ENCODE measurements around the gene PTCH1.

- no peak for TF ChIP-seq MAX (IDR thresholded peaks at IDR 0.05; ENCODE audit: low read depth)
- TF ChIP-seq CHD2 (IDR thresholded peaks at IDR 0.05; ENCODE audit: low read length, partially characterized antibody) = no peak
- TF ChIP-seq CTCF (IDR thresholded peaks at IDR 0.05) = no peak
- no peak for TF ChIP-seq SIN3A (IDR thresholded peaks at IDR 0.05; ENCODE audit: borderline replicate concordance, low read depth, low read length)
- TF ChIP-seq EZH2phosphoT487 (IDR thresholded peaks at IDR 0.05; ENCODE audit: borderline replicate concordance, low read depth) = no peak
- TF ChIP-seq ZBTB33 (IDR thresholded peaks at IDR 0.05; ENCODE audit: borderline replicate concordance, low read depth) = no peak
- TF ChIP-seq USF2 (IDR thresholded peaks at IDR 0.05; ENCODE audit: borderline replicate concordance, low read depth, low read length) = no peak
- no peak; a peak in 1 of 4 replicates for TF ChIP-seq EP300 (IDR thresholded peaks at IDR 0.05; ENCODE audit: borderline replicate concordance in 1 of 2, low read depth in 1 of 2, low read length in 1 of 2)
- no peak for TF ChIP-seq REST (IDR thresholded peaks at IDR 0.05; ENCODE audit: low read depth, low read length)
- no peak for TF ChIP-seq NFIC (IDR thresholded peaks at IDR 0.05; ENCODE audit: borderline replicate concordance)
These were observed 66.4 kb downstream of the PTCH1 start for GRCh38 chr9:95450171-95451064.
